ENCODE results near the gene GPHA2.

Gene GPHA2

GRCh38 chr11:64891880-64892279 lies 43.8 kb downstream of the GPHA2 start:
- H2BK15ac ChIP-seq (ENCODE audit: low read length), result no peak overlapping the region
- H4K8ac ChIP-seq (ENCODE audit: low read depth, low read length), result no peak overlapping the region
- DNase-seq (ENCODE audit: low spot score), result no peak
- H4K91ac ChIP-seq (ENCODE audit: low read depth, low read length, poor library complexity), result no peak overlapping the region
- H3K9me3 ChIP-seq (replicated peaks in 1 of 2; ENCODE audit: control insufficient read depth in 2 of 2, insufficient read depth in 1 of 2, low read depth in 1 of 2, low read length in 2 of 2), result no peaks in the 10 kb centered on the region
- peaks cover 2 to 3% of the 10 kb centered on the region in 2 donors for H3K36me3 ChIP-seq (replicated peaks in 1 of 2; ENCODE audit: control insufficient read depth in 2 of 2, insufficient read depth in 2 of 2, low read length in 2 of 2)
- H2BK5ac ChIP-seq (ENCODE audit: low read length), result no peak overlapping the region
- no peak overlapping the region for H3K4me2 ChIP-seq (ENCODE audit: insufficient read depth, low read length, poor library complexity, severe bottlenecking)
- no CpG with 5 or more reads among the region's 5 CpGs for WGBS, 2 donors (ENCODE audit: extremely low coverage in 2 of 2, insufficient read length in 2 of 2, insufficient replicate concordance in 1 of 2)
- no peaks in the 10 kb centered on the region for H3K27me3 ChIP-seq (ENCODE audit: control insufficient read depth in 3 of 3, insufficient read depth in 3 of 3, low read depth in 1 of 3, low read length in 3 of 3)
- no peak overlapping the region for H2AK5ac ChIP-seq (ENCODE audit: low read depth, low read length)
- H2AFZ ChIP-seq (ENCODE audit: low read length), result no peak overlapping the region
- H3K4me3 ChIP-seq (ENCODE audit: low read length in 2 of 2), result no peak overlapping the region
- H3K18ac ChIP-seq (ENCODE audit: low read length), result no peak overlapping the region
- H2BK12ac ChIP-seq (ENCODE audit: low read length), result no peak overlapping the region
- H3K4ac ChIP-seq (ENCODE audit: low read length), result no peak overlapping the region
- peaks cover 1% of the 10 kb centered on the region for H3K79me1 ChIP-seq (ENCODE audit: low read depth, low read length)
- peaks cover 11% of the 10 kb centered on the region in 2 donors for H3K4me1 ChIP-seq (ENCODE audit: control insufficient read depth in 2 of 2, insufficient read depth in 1 of 2, low read depth in 1 of 2, low read length in 2 of 2)
- H3K9ac ChIP-seq (ENCODE audit: low read depth, low read length, poor library complexity), result no peak overlapping the region
- no peak overlapping the region for H3K23ac ChIP-seq (ENCODE audit: low read depth, low read length, poor library complexity)
- no peak overlapping the region for H3K27ac ChIP-seq (replicated peaks; ENCODE audit: low read length)
- no peak overlapping the region for H3K14ac ChIP-seq (ENCODE audit: low read length)
- no peak overlapping the region for H2BK120ac ChIP-seq (ENCODE audit: low read depth, low read length)

- H3K36me3 ChIP-seq (replicated peaks in 1 of 2; ENCODE audit: control insufficient read depth in 2 of 2, insufficient read depth in 2 of 2, low read length in 2 of 2), result no peaks in the 10 kb centered on the region
- H4K8ac ChIP-seq (ENCODE audit: low read depth, low read length), result no peak overlapping the region
- H3K18ac ChIP-seq (ENCODE audit: low read length), result no peak overlapping the region
- no peak overlapping the region for H3K4ac ChIP-seq (ENCODE audit: low read length)
- no peaks in the 10 kb centered on the region for H3K9me3 ChIP-seq (replicated peaks in 1 of 2; ENCODE audit: control insufficient read depth in 2 of 2, insufficient read depth in 1 of 2, low read depth in 1 of 2, low read length in 2 of 2)
- H2AFZ ChIP-seq (ENCODE audit: low read length), result no peak overlapping the region
- no peaks in the 10 kb centered on the region for H3K27me3 ChIP-seq (ENCODE audit: control insufficient read depth in 3 of 3, insufficient read depth in 3 of 3, low read depth in 1 of 3, low read length in 3 of 3)
- no CpG with 5 or more reads among the region's 25 CpGs for whole genome bisulfite sequencing, 2 donors (ENCODE audit: extremely low coverage in 2 of 2, insufficient read length in 2 of 2, insufficient replicate concordance in 1 of 2)
- H2BK12ac ChIP-seq (ENCODE audit: low read length), result no peak overlapping the region
- no peak overlapping the region for H2BK15ac ChIP-seq (ENCODE audit: low read length)
- H2AK5ac ChIP-seq (ENCODE audit: low read depth, low read length), result peak overlapping the region; percentile 81
- no peak overlapping the region for H2BK120ac ChIP-seq (ENCODE audit: low read depth, low read length)
- no peak overlapping the region for H3K4me3 ChIP-seq (ENCODE audit: low read length in 2 of 2)
- peak overlapping the region; percentile 73 for H3K23ac ChIP-seq (ENCODE audit: low read depth, low read length, poor library complexity)
- H3K79me1 ChIP-seq (ENCODE audit: low read depth, low read length), result peaks cover 1% of the 10 kb centered on the region
- no peak overlapping the region for H2BK5ac ChIP-seq (ENCODE audit: low read length)
- H4K91ac ChIP-seq (ENCODE audit: low read depth, low read length, poor library complexity), result no peak overlapping the region
- peaks cover 11% of the 10 kb centered on the region in 2 donors for H3K4me1 ChIP-seq (ENCODE audit: control insufficient read depth in 2 of 2, insufficient read depth in 1 of 2, low read depth in 1 of 2, low read length in 2 of 2)
- H3K27ac ChIP-seq (replicated peaks; ENCODE audit: low read length), result no peak overlapping the region
- H3K4me2 ChIP-seq (ENCODE audit: insufficient read depth, low read length, poor library complexity, severe bottlenecking), result no peak overlapping the region
- H3K9ac ChIP-seq (ENCODE audit: low read depth, low read length, poor library complexity), result no peak overlapping the region
- DNase-seq (ENCODE audit: low spot score), result no peak
- H3K14ac ChIP-seq (ENCODE audit: low read length), result no peak overlapping the region
Observed at GRCh38 chr11:64891215-64891848, 44.4 kb downstream of the GPHA2 start.

- H3K27me3 ChIP-seq (ENCODE audit: control insufficient read depth in 3 of 3, insufficient read depth in 3 of 3, low read depth in 1 of 3, low read length in 3 of 3), result no peaks in the 10 kb centered on the region
- WGBS, 2 donors (ENCODE audit: extremely low coverage in 2 of 2, insufficient read length in 2 of 2, insufficient replicate concordance in 1 of 2), result no CpG with 5 or more reads among the region's 7 CpGs
- no peak overlapping the region for H3K27ac ChIP-seq (replicated peaks; ENCODE audit: low read length)
Observed at GRCh38 chr11:64890522-64890939, 45.2 kb downstream of the GPHA2 start.

GRCh38 chr11:64888729-64889511 lies 46.8 kb downstream of the GPHA2 start:
- Histone ChIP-seq H3K36me3 (replicated peaks in 1 of 2; ENCODE audit: control insufficient read depth in 2 of 2, insufficient read depth in 2 of 2, low read length in 2 of 2) (no peaks in the 10 kb centered on the region), H4K8ac (ENCODE audit: low read depth, low read length) (no peak overlapping the region), H3K79me1 (ENCODE audit: low read depth, low read length) (no peaks in the 10 kb centered on the region), H2BK120ac (ENCODE audit: low read depth, low read length) (no peak overlapping the region), H3K9me3 (replicated peaks in 1 of 2; ENCODE audit: control insufficient read depth in 2 of 2, insufficient read depth in 1 of 2, low read depth in 1 of 2, low read length in 2 of 2) (no peaks in the 10 kb centered on the region), H2AFZ (ENCODE audit: low read length) (peak overlapping the region; percentile 93), H2AK5ac (ENCODE audit: low read depth, low read length) (peak overlapping the region; percentile 10), H3K27me3 (ENCODE audit: control insufficient read depth in 3 of 3, insufficient read depth in 3 of 3, low read depth in 1 of 3, low read length in 3 of 3) (peaks cover 0 to 5% (median 0%) of the 10 kb centered on the region in 3 experiments), H3K18ac (ENCODE audit: low read length) (peak overlapping the region; percentile 85), H2BK12ac (ENCODE audit: low read length) (no peak overlapping the region), H3K4me1 (ENCODE audit: control insufficient read depth in 2 of 2, insufficient read depth in 1 of 2, low read depth in 1 of 2, low read length in 2 of 2) (peaks cover 11 to 14% of the 10 kb centered on the region in 2 donors), H2BK15ac (ENCODE audit: low read length) (peak overlapping the region; percentile 45), H3K4me2 (ENCODE audit: insufficient read depth, low read length, poor library complexity, severe bottlenecking) (no peak overlapping the region), H2BK5ac (ENCODE audit: low read length) (peak overlapping the region; percentile 5), H3K27ac (replicated peaks; ENCODE audit: low read length) (no peak overlapping the region), H3K4ac (ENCODE audit: low read length) (no peak overlapping the region), H3K23ac (ENCODE audit: low read depth, low read length, poor library complexity) (peak overlapping the region; percentile 37), H3K9ac (ENCODE audit: low read depth, low read length, poor library complexity) (peak overlapping the region; percentile 38), H3K4me3 (ENCODE audit: low read length in 2 of 2) (no peak overlapping the region), H3K14ac (ENCODE audit: low read length) (no peak overlapping the region), H4K91ac (ENCODE audit: low read depth, low read length, poor library complexity) (no peak overlapping the region)
- WGBS, 2 donors (ENCODE audit: extremely low coverage in 2 of 2, insufficient read length in 2 of 2, insufficient replicate concordance in 1 of 2), result no CpG with 5 or more reads among the region's 9 CpGs
- no peak for DNase-seq (ENCODE audit: low spot score)

More at GRCh38 chr11:64890522-64890939, 45.2 kb downstream of the GPHA2 start:
- Histone ChIP-seq H4K91ac (ENCODE audit: low read depth, low read length, poor library complexity) (no peak overlapping the region), H3K4me3 (ENCODE audit: low read length in 2 of 2) (no peak overlapping the region), H2BK15ac (ENCODE audit: low read length) (no peak overlapping the region), H3K14ac (ENCODE audit: low read length) (no peak overlapping the region), H3K9me3 (replicated peaks in 1 of 2; ENCODE audit: control insufficient read depth in 2 of 2, insufficient read depth in 1 of 2, low read depth in 1 of 2, low read length in 2 of 2) (no peaks in the 10 kb centered on the region), H4K8ac (ENCODE audit: low read depth, low read length) (no peak overlapping the region), H3K23ac (ENCODE audit: low read depth, low read length, poor library complexity) (peak overlapping the region; percentile 29), H3K4ac (ENCODE audit: low read length) (no peak overlapping the region), H2AK5ac (ENCODE audit: low read depth, low read length) (no peak overlapping the region), H3K36me3 (replicated peaks in 1 of 2; ENCODE audit: control insufficient read depth in 2 of 2, insufficient read depth in 2 of 2, low read length in 2 of 2) (no peaks in the 10 kb centered on the region), H3K4me2 (ENCODE audit: insufficient read depth, low read length, poor library complexity, severe bottlenecking) (no peak overlapping the region), H3K79me1 (ENCODE audit: low read depth, low read length) (peaks cover 1% of the 10 kb centered on the region), H2BK120ac (ENCODE audit: low read depth, low read length) (no peak overlapping the region), H3K9ac (ENCODE audit: low read depth, low read length, poor library complexity) (no peak overlapping the region), H2BK12ac (ENCODE audit: low read length) (peak overlapping the region; percentile 18), H3K18ac (ENCODE audit: low read length) (peak overlapping the region; percentile 48), H2BK5ac (ENCODE audit: low read length) (no peak overlapping the region), H2AFZ (ENCODE audit: low read length) (no peak overlapping the region), H3K4me1 (ENCODE audit: control insufficient read depth in 2 of 2, insufficient read depth in 1 of 2, low read depth in 1 of 2, low read length in 2 of 2) (peaks cover 11 to 14% of the 10 kb centered on the region in 2 donors)
- DNase-seq (ENCODE audit: low spot score), result no peak
